AG09319 (cell line): ENCODE results near the gene NCR3LG1.

Source experiments
- DNase-seq: peaks from one replicate; pipeline ENCODE4 v3.0.0-alpha.2; 2010; ENCODE audit warnings: low read depth; ENCODE audit errors: extremely low read depth
- CTCF ChIP-seq: IDR thresholded peaks from 2 replicates; pipeline ENCODE4 v1.5.1; 2011; ENCODE audit warnings: low read depth, mild to moderate bottlenecking, inconsistent platforms, low read length, moderate library complexity

NCR3LG1 gene

GRCh38 chr11:17394743-17395390, 43.3 kb downstream of the NCR3LG1 start:
- no peak for TF ChIP-seq CTCF
- no peak for DNase-seq

- no peak for DNase-seq
- TF ChIP-seq CTCF = no peak
Observed at GRCh38 chr11:17395554-17395961, 44.0 kb downstream of the NCR3LG1 start.

GRCh38 chr11:17395978-17396377, 44.4 kb downstream of the NCR3LG1 start:
- no peak for DNase-seq

GRCh38 chr11:17396598-17397310, 45.2 kb downstream of the NCR3LG1 start:
- DNase-seq = no peak
- TF ChIP-seq CTCF = no peak

More at GRCh38 chr11:17395978-17396377, 44.4 kb downstream of the NCR3LG1 start:
- TF ChIP-seq CTCF = no peak

GRCh38 chr11:17397311-17398002, 45.9 kb downstream of the NCR3LG1 start:
- DNase-seq = no peak

GRCh38 chr11:17399236-17399635, 47.6 kb downstream of the NCR3LG1 start:
- TF ChIP-seq CTCF = no peak
- no peak for DNase-seq

More at GRCh38 chr11:17397311-17398002, 45.9 kb downstream of the NCR3LG1 start:
- no peak for TF ChIP-seq CTCF
